ENCODE data around the gene SFTPB.

DNA sequence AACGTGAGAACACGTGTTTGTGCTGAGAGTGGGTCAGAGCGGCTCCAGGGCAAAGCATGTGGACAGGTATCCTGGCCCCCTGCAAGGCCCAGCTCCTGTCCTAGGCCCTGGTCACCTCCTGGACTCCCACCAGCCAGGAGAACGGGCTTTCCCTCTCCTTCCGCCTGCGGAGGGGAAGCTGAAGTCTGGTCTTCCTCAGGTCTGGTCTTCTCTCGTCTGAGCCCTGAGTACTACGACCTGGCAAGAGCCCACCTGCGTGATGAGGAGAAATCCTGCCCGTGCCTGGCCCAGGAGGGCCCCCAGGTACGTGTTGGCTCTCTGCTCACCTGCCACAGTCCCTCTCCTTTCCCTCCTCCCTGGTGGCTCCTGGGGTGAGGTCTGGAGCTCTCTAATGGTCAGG lies 27.1 kb upstream of the SFTPB start:
- TF ChIP-seq, protein P1, sequence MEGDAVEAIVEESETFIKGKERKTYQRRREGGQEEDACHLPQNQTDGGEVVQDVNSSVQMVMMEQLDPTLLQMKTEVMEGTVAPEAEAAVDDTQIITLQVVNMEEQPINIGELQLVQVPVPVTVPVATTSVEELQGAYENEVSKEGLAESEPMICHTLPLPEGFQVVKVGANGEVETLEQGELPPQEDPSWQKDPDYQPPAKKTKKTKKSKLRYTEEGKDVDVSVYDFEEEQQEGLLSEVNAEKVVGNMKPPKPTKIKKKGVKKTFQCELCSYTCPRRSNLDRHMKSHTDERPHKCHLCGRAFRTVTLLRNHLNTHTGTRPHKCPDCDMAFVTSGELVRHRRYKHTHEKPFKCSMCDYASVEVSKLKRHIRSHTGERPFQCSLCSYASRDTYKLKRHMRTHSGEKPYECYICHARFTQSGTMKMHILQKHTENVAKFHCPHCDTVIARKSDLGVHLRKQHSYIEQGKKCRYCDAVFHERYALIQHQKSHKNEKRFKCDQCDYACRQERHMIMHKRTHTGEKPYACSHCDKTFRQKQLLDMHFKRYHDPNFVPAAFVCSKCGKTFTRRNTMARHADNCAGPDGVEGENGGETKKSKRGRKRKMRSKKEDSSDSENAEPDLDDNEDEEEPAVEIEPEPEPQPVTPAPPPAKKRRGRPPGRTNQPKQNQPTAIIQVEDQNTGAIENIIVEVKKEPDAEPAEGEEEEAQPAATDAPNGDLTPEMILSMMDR (IDR thresholded peaks at IDR 0.05; ENCODE audit: borderline replicate concordance, extremely low read depth, low read length, poor library complexity, severe bottlenecking), result no peak
- no peak for TF ChIP-seq EZH2 (IDR thresholded peaks at IDR 0.05; ENCODE audit: borderline replicate concordance, low read depth, low read length, severe bottlenecking)

Data from DND-41 (cell line).